PFSK-1 (cell line): ENCODE data around the gene HOXB7.

ENCODE experiments used
- FOXP2 ChIP-seq: optimal IDR thresholded peaks from 2 replicates; pipeline ENCODE3; 2011; ENCODE audit warnings: borderline replicate concordance, control low read depth, inconsistent platforms; ENCODE audit not compliant: insufficient read depth; ENCODE audit errors: extremely low read length, extremely low read depth
- POLR2AphosphoS5 ChIP-seq: IDR thresholded peaks from 2 replicates; pipeline ENCODE4 v1.6.1; 2012; ENCODE audit warnings: low read depth, mild to moderate bottlenecking, control low read depth, low read length, moderate library complexity
- SIN3A ChIP-seq: IDR thresholded peaks from 2 replicates; pipeline ENCODE4 v1.6.1; 2012; ENCODE audit warnings: mild to moderate bottlenecking, low read length, moderate library complexity, borderline replicate concordance; ENCODE audit not compliant: insufficient read depth
- TAF1 ChIP-seq: IDR thresholded peaks from 2 replicates; pipeline ENCODE4 v1.6.1; 2012; ENCODE audit warnings: low read length, control low read depth, borderline replicate concordance; ENCODE audit not compliant: insufficient read depth
- TF ChIP-seq, protein P1 (sequence below), 2 experiments: IDR thresholded peaks; 2 replicates each; pipeline versions ENCODE4 v1.6.1 to v1.8.0; 2011 to 2012; ENCODE audit warnings: low read depth in 2 of 2, low read length in 2 of 2, control low read depth in 1 of 2, inconsistent platforms in 1 of 2, mild to moderate bottlenecking in 1 of 2, moderate library complexity in 1 of 2; ENCODE audit not compliant: insufficient read depth in 1 of 2

The HOXB7 gene

DNA sequence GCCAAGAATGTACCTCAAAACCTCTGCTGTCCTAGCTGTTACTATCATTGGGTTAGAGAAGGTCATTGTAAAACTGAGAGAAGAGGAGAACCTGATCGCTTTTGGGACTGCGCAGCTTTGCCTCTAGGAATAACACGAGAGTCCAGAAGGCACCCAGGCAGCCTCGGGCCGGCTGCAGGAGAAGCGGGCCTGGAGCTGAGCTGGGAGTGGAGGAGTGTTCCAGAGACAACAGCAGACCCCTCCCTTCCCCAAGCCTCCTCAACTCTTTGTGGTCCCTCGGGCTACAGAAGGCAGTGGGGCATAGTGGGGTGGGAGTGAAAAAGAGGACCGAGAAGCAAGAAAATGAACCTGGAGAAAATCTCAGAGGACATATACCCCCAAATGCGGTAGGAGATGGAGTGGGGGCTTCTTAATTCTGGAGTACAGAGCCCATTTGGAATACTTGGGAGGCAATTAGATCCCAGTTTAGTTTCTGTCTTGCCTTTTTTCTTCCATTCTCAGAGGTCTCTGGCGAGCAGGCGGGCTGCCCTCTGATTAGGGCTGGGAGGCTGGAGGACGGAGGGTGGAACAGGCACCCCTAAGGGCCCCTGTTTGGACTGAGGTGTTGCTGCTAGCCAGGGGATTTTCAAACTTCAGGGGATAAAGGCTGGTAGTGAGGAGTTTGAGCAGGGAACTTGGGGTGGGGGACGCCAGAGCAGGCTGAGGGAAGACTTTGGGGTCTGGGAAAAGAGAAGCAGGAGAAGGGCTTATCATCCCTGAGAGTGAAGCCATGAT, 52.6 kb downstream of the HOXB7 start:
- no peak for TF ChIP-seq POLR2AphosphoS5
- TF ChIP-seq, protein P1, sequence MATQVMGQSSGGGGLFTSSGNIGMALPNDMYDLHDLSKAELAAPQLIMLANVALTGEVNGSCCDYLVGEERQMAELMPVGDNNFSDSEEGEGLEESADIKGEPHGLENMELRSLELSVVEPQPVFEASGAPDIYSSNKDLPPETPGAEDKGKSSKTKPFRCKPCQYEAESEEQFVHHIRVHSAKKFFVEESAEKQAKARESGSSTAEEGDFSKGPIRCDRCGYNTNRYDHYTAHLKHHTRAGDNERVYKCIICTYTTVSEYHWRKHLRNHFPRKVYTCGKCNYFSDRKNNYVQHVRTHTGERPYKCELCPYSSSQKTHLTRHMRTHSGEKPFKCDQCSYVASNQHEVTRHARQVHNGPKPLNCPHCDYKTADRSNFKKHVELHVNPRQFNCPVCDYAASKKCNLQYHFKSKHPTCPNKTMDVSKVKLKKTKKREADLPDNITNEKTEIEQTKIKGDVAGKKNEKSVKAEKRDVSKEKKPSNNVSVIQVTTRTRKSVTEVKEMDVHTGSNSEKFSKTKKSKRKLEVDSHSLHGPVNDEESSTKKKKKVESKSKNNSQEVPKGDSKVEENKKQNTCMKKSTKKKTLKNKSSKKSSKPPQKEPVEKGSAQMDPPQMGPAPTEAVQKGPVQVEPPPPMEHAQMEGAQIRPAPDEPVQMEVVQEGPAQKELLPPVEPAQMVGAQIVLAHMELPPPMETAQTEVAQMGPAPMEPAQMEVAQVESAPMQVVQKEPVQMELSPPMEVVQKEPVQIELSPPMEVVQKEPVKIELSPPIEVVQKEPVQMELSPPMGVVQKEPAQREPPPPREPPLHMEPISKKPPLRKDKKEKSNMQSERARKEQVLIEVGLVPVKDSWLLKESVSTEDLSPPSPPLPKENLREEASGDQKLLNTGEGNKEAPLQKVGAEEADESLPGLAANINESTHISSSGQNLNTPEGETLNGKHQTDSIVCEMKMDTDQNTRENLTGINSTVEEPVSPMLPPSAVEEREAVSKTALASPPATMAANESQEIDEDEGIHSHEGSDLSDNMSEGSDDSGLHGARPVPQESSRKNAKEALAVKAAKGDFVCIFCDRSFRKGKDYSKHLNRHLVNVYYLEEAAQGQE (IDR thresholded peaks at IDR 0.05; ENCODE audit: insufficient read depth in 1 of 2, low read depth in 2 of 2, low read length in 2 of 2): no peak
- no peak for TF ChIP-seq FOXP2
- no peak for TF ChIP-seq TAF1
- no peak for TF ChIP-seq SIN3A
